MM.1S (cell line): ENCODE results near the gene MYEF2.

Experiments
- CTCF ChIP-seq: fragments of 300-600 bp; sonication (generic); IDR thresholded peaks from 2 replicates; pipeline ENCODE4 v1.5.1; 2016; ENCODE audit warnings: antibody characterized with exemption, low read length, mixed read lengths
- EZH2 ChIP-seq: fragments of 300-600 bp; sonication (generic); optimal IDR thresholded peaks from 2 replicates; pipeline ENCODE3; 2017; ENCODE audit warnings: low read depth, mild to moderate bottlenecking, antibody characterized with exemption, low read length, mixed read lengths

GRCh38 chr15:48186271-48186670 lies 8.2 kb upstream of the MYEF2 start:
- TF ChIP-seq CTCF (no peak), EZH2 (no peak)
